Fibroblast of peridontal ligament (primary cell): Measurements from ENCODE around the gene RPP40.

Experiments
- DNase-seq: peaks from one replicate; pipeline ENCODE4 v3.0.0-alpha.2; 2010; ENCODE audit errors: extremely low read depth

RPP40 gene

GRCh38 chr6:4969609-4970285 is 34.1 kb downstream of the RPP40 start:
- DNase-seq, result no peak

DNA sequence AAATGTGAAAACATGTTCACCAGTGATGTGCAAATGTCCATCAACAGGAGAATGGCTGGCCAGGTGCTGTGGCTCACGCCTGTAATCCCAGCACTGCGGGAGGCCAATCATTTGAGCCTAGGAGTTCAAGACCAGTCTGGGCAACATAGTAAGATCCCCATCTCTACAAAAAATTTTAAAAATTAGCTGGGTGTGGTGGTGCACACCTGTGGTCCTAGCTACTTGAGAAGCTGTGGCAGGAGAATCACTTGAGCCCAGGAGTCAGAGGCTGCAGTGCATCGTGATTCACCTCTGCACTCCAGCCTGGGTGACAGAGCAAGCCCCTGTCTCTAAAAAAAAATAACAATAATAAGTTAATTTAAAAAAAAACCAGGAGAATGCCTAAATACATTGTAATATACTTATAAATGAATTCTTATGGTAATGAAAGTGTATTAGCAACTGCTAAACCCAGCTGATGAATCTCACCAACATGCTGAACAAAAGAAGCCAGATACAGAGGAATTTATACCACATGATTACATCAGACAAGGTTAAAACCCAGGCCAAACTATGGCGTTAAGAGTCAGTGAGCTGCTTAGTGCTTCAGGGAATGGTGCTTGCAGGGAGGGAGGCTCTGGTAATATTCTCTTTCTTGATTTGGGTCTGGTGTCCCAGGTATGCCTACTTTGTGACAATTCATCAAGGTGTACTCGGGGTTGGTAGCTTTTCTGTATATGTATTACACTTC is 36.4 kb downstream of the RPP40 start:
- no peak for DNase-seq

DNA sequence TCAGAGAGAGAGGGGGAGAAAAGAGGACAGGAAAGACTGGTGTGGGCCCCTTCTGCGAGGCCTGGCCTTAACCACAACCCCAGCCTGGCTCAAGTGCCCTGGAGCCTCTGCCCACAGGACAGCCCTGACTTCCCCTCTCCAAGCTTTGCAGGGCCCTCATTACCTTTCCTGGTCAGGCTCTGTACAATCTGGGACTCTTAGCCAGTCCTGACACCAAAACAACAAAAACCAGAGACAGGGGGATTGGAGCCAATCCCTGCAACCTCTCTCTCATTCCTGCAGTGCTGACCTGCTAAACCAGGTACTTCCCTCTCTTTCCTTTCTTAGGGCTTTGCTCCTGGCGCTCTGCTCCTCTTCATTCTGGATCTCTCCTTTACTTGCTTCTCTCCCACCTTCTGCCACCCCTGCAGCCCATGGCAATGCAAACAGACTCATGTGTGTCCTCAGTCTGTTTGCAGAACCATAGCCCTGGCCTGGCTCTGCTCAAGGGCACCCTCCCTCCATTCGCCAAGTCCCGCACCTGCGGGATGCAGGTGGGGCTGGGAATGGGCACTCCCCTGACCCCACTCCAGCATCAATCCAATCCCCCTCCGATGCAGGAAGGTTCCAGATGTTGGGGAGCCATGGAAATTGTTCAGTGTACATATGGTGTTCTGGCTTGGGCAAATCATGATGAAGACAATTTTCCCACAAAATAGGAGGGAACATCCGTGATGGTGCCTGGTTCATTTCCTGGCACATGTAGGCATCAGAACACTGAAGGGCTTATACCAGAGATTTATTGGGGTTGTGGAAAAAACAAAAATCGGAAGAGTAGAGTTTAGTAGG is 38.1 kb downstream of the RPP40 start:
- DNase-seq, result no peak

DNA sequence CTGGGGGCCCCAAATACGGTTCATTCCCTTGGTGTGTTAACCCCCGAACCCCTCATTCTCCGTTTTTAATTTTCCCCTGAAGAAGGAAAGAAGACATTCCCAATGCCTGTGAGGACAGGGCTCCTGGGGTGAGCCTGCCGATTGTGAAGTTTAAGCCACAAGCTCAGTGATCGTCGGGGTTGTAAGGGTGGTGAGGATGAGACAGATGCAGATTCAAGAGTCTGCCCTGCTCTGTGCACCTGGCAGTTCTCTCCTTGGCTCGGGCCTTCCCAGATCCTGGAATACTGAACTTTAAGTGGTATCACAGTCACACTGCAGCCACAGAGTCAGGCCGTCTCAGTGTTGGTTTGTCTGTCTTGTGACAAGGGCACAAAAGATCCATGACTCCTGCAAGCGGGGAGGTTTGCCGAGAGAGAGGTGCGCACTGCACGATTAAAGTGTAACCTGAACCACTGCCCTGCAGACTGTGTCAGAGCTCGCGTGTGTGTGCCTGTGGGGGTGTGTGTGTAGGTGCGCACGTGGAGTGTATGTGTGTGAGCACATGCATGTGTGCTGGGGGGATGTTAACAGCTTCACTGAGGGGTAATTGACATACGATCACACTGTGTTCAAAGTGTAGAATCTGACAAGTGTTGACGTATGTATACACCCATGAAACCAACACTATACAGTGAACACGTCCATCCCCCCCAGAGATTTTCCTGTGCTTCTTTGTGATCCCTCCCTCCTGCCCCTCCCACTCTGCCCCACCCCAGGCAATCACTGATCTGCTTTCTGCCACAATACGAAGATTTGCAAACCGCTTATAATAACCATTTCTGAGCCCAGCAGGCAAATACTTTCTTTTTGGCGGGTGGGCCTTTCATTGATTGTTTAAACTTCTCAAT is 38.9 kb downstream of the RPP40 start:
- no peak for DNase-seq

DNA sequence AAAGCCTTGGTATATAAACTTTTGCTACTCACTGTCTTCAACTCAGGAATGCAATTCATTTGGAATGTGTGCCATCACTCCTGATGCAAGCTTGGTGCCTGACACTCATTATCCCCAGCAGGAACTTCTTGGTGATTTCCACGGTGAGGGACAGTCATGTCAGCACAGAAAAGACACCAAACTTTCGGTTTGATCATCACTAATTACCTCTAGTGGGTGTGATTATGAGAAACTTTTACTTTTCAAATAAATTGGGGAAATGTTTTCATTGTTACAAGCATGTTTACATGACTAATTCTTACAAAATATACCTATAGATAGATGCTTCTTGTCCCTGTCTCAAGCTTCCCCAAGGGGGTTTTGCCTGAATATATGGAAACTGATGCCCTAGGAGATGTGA is 40.9 kb downstream of the RPP40 start:
- DNase-seq, result no peak

- DNase-seq, result no peak
These were observed 42.3 kb downstream of the RPP40 start for GRCh38 chr6:4961322-4962168.

GRCh38 chr6:4958624-4959023 is 45.2 kb downstream of the RPP40 start:
- no peak for DNase-seq

- DNase-seq, result no peak
These were observed 46.2 kb downstream of the RPP40 start for GRCh38 chr6:4957521-4958231.

DNA sequence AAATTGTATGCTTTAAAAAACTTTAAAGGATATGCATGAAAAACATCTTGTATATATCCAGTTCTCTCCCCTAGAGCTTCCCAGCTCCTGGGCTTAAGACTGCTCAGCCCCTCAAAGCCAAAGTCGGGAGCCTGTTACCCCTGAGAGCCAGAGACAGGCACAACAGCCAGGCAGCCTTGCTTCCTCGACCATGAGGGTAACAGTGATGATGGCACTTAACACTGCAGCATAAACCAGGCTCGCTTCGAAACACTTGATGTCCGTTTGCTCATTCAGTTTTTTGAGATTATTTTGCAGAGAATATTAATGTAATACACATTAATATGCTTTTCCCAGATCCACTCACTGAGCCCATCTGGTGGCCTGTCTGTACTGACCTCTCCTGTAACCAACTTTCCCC is 47.2 kb downstream of the RPP40 start:
- DNase-seq, result no peak

DNA sequence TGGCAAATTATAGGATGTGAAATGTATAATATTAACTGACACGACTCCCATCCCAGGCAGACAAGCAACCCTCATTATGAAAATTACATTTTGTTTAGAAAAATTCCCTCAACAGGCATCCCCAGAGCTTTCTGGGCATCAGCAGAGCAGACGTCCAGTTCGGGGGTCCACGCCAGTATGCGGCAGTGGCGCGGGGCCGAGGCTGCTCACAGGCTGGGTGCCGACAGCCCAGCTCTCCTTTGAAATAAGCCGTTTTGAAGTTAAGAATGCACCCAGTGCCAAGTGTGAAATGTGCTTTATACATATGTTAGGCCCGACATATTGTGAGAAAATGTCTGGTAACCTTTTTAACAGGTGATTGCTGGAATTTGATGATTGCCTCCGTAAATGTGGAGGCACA is 50.4 kb downstream of the RPP40 start:
- no peak for DNase-seq

GRCh38 chr6:4950836-4951533 is 52.9 kb downstream of the RPP40 start:
- DNase-seq, result no peak

DNA sequence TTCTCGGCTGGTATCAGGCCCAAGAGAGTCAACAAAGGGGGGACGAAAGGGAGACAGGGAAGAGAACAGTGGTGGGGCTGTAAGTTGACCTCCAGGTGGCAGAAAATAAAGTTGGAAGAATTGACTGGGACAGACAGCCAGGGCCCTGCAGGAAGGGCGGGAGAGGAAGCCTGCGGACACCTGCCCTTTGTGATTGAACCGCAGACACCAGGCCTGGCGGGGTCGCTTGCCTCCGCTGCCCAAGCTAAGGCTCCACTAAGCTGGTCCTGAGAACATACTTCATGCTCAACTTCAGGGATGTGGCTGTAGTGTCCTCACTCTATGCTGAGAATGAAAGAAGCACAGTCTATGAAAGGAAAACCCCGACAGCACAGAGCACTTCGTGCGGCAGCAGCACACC is 53.8 kb downstream of the RPP40 start:
- DNase-seq, result no peak

DNA sequence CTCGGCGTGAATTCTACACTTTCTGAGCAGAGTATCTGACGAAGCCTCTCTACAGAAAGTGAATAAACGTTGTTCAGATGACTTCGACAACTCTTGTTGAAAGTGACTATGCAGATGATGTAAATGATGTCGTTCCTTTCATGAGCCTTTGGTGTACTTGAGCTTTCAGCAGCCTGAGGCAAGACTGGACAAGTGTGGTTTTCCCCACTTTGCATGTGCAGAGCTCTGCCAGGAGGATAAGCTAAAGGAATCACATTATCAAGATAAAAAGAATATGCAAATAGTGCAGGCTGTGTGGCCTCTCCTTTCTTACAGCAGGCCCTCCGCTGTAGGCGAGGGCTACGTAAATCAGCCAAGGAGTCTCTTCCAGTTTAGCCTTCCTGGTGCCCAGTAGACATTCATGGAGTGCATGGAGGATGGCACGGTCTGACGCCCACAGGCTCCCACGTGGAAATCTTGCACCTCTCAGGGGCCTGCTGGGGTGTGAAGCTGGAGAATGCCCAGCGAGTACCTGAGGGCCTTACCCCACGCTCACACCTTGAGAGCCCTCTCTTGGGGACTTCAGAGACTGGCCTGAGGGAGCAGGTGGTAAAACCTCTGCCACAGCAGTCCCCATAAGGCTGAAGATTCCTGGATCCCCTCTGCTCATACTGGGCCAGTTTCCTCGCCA is 54.9 kb downstream of the RPP40 start:
- DNase-seq, result no peak

- DNase-seq, result no peak
These were observed 56.1 kb downstream of the RPP40 start for GRCh38 chr6:4947716-4948115.

GRCh38 chr6:4946521-4946920 is 57.3 kb downstream of the RPP40 start:
- DNase-seq, result no peak
